Osteocyte (in vitro differentiated cells): Measurements from ENCODE around the gene CISD1. TPM values are rescaled to one million over a fixed set of nuclear protein-coding genes. Genes with fewer than 3 reads are reported as not detected.

Source experiments
- DNase-seq: peaks from one replicate; pipeline ENCODE4 v3.0.0; 2021; ENCODE audit warnings: mixed read lengths; ENCODE audit not compliant: unreplicated experiment; ENCODE audit errors: extremely low spot score
- H3K27ac Mint-ChIP-seq: one replicate; pipeline ENCODE4 v1.8.0; 2021; ENCODE audit warnings: mild to moderate bottlenecking, mixed read lengths; ENCODE audit not compliant: unreplicated experiment
- H3K27me3 Mint-ChIP-seq: one replicate; pipeline ENCODE4 v1.8.0; 2021; ENCODE audit warnings: mixed read lengths; ENCODE audit not compliant: unreplicated experiment
- H3K36me3 Mint-ChIP-seq: one replicate; pipeline ENCODE4 v1.8.0; 2021; ENCODE audit warnings: mixed read lengths; ENCODE audit not compliant: unreplicated experiment
- H3K4me1 Mint-ChIP-seq: one replicate; pipeline ENCODE4 v1.8.0; 2021; ENCODE audit warnings: mixed read lengths; ENCODE audit not compliant: unreplicated experiment
- H3K4me3 Mint-ChIP-seq: one replicate; pipeline ENCODE4 v1.8.0; 2021; ENCODE audit warnings: mild to moderate bottlenecking, moderate library complexity, mixed read lengths; ENCODE audit not compliant: unreplicated experiment
- H3K9me3 Mint-ChIP-seq: one replicate; pipeline ENCODE4 v1.8.0; 2021; ENCODE audit warnings: mixed read lengths; ENCODE audit not compliant: unreplicated experiment
- total RNA-seq: library from RNA; stranded (reverse); gene quantifications from 2 replicates; pipeline ENCODE4 v1.2.1, GENCODE V29; 2021
- TF ChIP-seq, protein P1 (sequence below): fragments of 200-600 bp; sonication (generic); IDR thresholded peaks from 2 replicates; pipeline ENCODE4 v1.5.0; 2021; ENCODE audit warnings: antibody characterized with exemption, mild to moderate bottlenecking, moderate library complexity

The CISD1 gene
- total RNA-seq, 1 donor from 2014 or later = 29.9 TPM

DNA sequence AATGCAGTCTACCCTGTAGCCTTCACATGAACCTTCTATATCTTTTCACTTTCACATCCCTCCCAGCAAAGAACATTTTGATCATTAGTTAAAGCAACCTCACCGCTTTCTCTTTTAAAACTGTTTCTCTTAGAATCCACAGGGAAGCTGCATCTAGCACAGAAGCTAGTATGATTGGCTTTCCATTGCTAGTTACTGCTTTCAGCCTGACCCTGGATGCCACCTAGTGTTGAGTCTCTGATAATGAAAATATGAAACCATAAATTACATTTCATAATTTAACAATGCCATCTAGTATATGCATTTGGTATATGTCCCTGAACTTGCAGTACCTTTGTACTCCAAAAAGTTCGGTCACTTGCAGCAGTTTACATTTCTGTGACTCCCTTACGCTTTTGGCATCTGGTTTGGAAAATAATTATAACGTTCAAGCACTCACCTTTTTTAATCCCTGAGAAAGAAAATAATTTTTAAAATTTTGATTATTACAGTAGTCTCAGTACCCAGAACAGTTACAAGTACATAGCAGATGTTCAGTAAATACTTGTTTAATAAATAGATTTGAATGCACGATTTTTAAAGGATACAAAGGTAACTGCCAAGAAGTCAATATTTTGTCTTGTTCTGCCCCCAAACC lies 22.7 kb downstream of the CISD1 start:
- H3K9me3 Mint-ChIP-seq = no peaks in the 10 kb centered on the region
- peaks cover 4% of the 10 kb centered on the region for H3K4me1 Mint-ChIP-seq
- H3K27me3 Mint-ChIP-seq = no peaks in the 10 kb centered on the region
- no peak for DNase-seq
- H3K27ac Mint-ChIP-seq = no peak overlapping the region
- TF ChIP-seq, protein P1, sequence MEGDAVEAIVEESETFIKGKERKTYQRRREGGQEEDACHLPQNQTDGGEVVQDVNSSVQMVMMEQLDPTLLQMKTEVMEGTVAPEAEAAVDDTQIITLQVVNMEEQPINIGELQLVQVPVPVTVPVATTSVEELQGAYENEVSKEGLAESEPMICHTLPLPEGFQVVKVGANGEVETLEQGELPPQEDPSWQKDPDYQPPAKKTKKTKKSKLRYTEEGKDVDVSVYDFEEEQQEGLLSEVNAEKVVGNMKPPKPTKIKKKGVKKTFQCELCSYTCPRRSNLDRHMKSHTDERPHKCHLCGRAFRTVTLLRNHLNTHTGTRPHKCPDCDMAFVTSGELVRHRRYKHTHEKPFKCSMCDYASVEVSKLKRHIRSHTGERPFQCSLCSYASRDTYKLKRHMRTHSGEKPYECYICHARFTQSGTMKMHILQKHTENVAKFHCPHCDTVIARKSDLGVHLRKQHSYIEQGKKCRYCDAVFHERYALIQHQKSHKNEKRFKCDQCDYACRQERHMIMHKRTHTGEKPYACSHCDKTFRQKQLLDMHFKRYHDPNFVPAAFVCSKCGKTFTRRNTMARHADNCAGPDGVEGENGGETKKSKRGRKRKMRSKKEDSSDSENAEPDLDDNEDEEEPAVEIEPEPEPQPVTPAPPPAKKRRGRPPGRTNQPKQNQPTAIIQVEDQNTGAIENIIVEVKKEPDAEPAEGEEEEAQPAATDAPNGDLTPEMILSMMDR = peak; percentile 82
- no peak overlapping the region for H3K4me3 Mint-ChIP-seq
- no peaks in the 10 kb centered on the region for H3K36me3 Mint-ChIP-seq

DNA sequence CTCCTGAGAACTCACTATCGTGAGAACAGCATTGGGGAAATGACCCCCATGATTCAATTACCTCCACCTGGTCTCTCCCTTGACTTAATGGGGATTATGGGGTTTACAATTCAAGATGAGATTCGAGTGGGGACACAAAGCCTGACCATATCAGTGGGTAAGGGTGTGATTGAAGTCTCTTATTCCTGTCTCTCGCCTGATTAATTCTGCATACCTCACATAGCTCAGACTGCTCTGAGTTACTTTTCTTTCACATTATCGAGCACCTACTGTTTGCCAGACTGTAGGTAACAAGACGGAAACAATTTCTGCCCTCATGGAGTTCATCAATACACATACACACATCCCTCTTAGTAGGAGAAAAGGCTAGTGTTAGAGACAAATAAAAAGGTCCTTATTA lies 25.0 kb downstream of the CISD1 start:
- TF ChIP-seq, protein P1 = no peak
- H3K9me3 Mint-ChIP-seq = no peaks in the 10 kb centered on the region
- H3K4me3 Mint-ChIP-seq = no peak overlapping the region
- H3K27ac Mint-ChIP-seq = no peak overlapping the region
- no peaks in the 10 kb centered on the region for H3K27me3 Mint-ChIP-seq
- H3K4me1 Mint-ChIP-seq = peaks cover 4% of the 10 kb centered on the region
- no peaks in the 10 kb centered on the region for H3K36me3 Mint-ChIP-seq
- DNase-seq = no peak

DNA sequence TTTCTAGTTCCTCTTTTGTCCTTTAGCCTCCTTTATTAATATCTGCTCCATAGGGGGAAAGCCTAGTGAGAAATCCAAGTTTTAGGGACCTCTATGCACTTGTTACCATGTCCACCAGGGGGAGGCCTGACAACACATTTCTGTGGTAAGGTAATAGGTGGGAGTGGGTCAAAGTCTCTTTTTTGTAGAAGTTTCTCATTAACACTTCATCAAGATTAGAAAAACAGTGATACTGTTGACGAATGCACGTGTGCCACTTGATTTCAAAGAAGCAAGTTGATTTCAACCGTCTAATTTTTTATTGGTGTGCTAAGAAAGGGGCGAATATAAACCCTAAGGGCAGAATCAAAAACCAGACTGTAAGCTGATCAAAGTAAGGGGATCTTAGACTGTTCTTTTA lies 30.6 kb downstream of the CISD1 start:
- no peaks in the 10 kb centered on the region for H3K36me3 Mint-ChIP-seq
- H3K27me3 Mint-ChIP-seq = peaks cover 35% of the 10 kb centered on the region
- no peaks in the 10 kb centered on the region for H3K4me1 Mint-ChIP-seq
- H3K4me3 Mint-ChIP-seq = no peak overlapping the region
- TF ChIP-seq, protein P1 = peak; percentile 83
- no peak for DNase-seq
- H3K27ac Mint-ChIP-seq = no peak overlapping the region
- H3K9me3 Mint-ChIP-seq = no peaks in the 10 kb centered on the region

DNA sequence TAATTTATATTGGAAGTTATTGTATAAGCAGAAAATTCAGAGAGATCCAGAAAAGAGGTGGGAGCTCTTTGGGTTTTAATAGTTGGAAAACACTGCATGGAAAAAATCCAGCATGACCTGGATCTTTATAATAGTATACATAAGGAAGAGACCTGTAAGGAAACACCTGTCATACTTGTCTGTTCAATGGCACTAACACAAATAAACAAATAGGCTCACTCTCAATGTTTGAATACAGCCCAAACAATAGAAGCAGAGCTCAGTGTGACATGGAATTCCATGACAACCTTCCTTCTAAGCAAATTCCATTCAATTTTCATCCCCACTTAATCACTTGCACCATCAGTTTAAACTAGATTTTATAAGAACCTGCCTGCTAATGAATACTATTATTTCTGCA lies 31.7 kb downstream of the CISD1 start:
- H3K36me3 Mint-ChIP-seq = no peaks in the 10 kb centered on the region
- H3K9me3 Mint-ChIP-seq = no peaks in the 10 kb centered on the region
- TF ChIP-seq, protein P1 = no peak
- no peaks in the 10 kb centered on the region for H3K4me1 Mint-ChIP-seq
- DNase-seq = no peak
- H3K27me3 Mint-ChIP-seq = peaks cover 36% of the 10 kb centered on the region
- H3K4me3 Mint-ChIP-seq = no peak overlapping the region
- H3K27ac Mint-ChIP-seq = no peak overlapping the region

DNA sequence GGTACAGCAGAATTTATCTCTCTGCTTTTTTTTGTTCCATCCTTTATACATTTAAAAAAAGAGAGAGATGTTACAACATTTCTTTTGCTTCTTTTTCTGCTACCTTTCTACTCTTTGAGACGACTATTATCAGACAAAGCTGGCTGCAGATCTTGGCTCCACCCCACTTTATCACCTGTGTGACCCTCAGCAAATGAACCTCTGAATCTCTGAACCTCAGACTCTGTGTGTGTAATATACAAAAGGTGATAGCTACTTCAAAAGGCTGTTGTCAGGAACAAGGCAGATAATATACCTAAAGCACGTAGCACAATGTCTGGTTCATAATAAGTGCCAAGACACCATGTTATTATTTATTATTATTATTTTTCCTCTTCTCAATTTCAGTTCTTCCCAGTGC lies 33.3 kb downstream of the CISD1 start:
- H3K27ac Mint-ChIP-seq = no peak overlapping the region

More for the DNA sequence above, 33.3 kb downstream of the CISD1 start:
- Mint-ChIP-seq H3K27me3 (peaks cover 51% of the 10 kb centered on the region), H3K4me3 (no peak overlapping the region), H3K4me1 (peaks cover 2% of the 10 kb centered on the region), H3K9me3 (no peaks in the 10 kb centered on the region), H3K36me3 (no peaks in the 10 kb centered on the region)
- DNase-seq = no peak
- TF ChIP-seq, protein P1 = no peak
